ENCODE data around the gene TMEM232. TPM values are rescaled to one million over a fixed set of nuclear protein-coding genes. Genes with fewer than 3 reads are reported as not detected.
"Not testable (repeated sequence)": the region's sequence is repeated elsewhere in the genome, so short reads cannot be mapped to it uniquely, and the experiment has no call there.

Gene TMEM232
- total RNA-seq, 2 donors from 2014 or later: 0.25 to 0.93 TPM

- not testable (repeated sequence) for H3K27ac Mint-ChIP-seq; DNase-seq (ENCODE audit: low spot score in 2 of 2); ATAC-seq; H3K9me3 Mint-ChIP-seq
- peaks cover 0 to 10% of the 10 kb centered on the region in 2 donors for H3K36me3 Mint-ChIP-seq
Measured at GRCh38 chr5:110731499-110731898, 5.0 kb upstream of the TMEM232 start.

- no peak for DNase-seq (ENCODE audit: low spot score in 2 of 2)
- H3K36me3 Mint-ChIP-seq: peaks cover 0 to 2% of the 10 kb centered on the region in 2 donors
- H3K27ac Mint-ChIP-seq: peak overlapping the region in 1 of 2 donors; percentile 48
- ATAC-seq: peak; percentile 25 to 38
- no peaks in the 10 kb centered on the region for H3K9me3 Mint-ChIP-seq
Measured at GRCh38 chr5:110727025-110727314, 499 bp upstream of the TMEM232 start.

GRCh38 chr5:110718311-110718710, 8.2 kb downstream of the TMEM232 start:
- Mint-ChIP-seq H3K36me3 (no peaks in the 10 kb centered on the region), H3K9me3 (no peaks in the 10 kb centered on the region), H3K27ac (no peak overlapping the region)
- ATAC-seq: no peak
- no peak for DNase-seq (ENCODE audit: low spot score in 2 of 2)

DNA sequence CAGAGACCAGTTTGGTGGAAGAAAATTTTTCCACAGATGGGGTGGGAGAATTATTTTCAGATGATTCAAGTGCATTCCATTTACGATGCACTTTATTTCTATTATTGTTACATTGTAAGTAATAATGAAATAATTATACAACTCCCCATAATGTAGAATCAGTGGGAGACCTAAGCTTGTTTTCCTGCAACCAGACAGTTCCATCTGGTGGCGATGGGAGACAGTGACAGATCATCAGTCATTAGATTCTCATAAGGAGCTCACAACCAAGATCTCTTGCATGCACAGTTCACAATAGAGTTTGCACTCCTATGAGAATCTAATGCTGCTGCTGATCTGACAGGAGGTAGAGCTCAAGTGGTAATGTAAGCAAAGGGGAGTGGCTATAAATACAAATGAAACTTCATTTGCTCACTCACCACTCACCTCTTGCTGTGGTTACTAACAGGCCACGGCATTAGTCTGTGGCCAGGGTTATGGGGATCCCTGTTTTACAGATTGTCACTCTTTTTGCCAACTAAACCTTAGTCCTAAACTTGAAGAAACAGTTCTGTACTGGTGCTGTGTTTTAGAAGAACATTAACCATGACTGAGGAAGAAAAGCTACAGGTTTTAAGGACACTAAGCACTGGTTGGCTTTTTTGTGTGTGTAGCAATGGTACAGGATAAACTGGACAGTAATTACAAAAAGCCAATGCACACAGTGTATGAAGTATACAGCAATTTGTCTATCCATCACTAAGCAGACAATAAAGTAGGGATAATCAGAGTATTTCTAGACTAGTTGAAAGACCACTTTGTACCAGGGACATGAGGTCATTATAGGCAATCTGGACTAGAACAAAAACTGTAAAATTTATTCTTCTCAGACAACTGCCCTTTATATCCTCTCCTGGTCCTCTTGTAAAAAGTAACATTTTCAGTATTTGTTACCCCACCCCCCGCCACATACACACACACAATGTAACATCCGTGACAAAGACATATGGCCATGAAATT, 9.9 kb downstream of the TMEM232 start:
- H3K27ac Mint-ChIP-seq: no peak overlapping the region
- H3K36me3 Mint-ChIP-seq: no peaks in the 10 kb centered on the region
- ATAC-seq: no peak
- DNase-seq (ENCODE audit: low spot score in 2 of 2): no peak
- H3K9me3 Mint-ChIP-seq: no peaks in the 10 kb centered on the region

DNA sequence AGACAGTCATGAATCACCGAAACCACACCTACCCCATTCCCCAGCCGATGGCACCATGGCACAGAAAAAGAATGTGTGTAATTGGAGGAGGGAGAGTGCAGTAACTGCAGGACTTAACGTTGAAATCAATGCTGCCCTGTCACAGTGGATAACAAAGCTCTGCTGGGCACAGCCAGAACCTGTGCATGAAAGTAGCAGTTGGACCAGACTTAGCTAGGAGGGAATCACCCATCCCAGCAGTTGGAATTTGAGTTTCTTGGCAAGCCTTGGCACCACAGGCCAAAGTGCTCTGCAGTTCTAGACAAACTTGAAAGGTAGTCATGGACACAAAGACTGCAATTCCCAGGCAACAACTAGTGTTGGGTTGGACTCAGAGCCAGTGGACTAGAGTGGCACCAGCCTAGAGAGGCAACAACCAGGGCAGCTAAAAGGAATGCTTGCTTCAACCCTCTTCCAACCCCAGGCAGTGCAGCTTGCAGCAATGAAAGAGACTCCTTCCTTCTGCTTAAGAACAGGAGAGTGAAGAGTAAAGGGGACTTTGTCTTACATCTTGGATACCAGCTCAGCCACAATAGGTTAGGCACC, 19.1 kb downstream of the TMEM232 start:
- no peaks in the 10 kb centered on the region for H3K9me3 Mint-ChIP-seq
- DNase-seq (ENCODE audit: low spot score in 2 of 2): no peak

DNA sequence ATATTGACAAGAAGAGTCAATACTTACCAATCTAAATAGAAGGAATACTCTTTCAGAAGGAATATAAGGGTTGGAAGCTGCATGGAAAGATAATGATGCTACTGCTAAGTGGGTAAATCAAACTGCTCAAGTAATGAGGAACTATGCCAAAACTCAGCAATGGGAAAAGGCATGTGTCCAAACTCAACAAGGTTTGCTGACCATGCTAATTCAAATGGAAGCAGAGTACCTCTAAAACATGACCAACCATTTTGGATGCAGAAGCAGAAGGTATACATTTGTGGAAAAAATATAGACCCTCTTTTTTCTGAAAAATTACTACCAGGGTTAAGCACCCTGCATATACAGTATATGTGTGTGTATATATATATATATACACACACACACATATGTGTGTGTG, 21.1 kb downstream of the TMEM232 start:
- H3K27ac Mint-ChIP-seq: no peak overlapping the region

More for the DNA sequence above, 19.1 kb downstream of the TMEM232 start:
- no peak for ATAC-seq
- peaks cover 0 to 5% of the 10 kb centered on the region in 2 donors for H3K36me3 Mint-ChIP-seq
- no peak overlapping the region for H3K27ac Mint-ChIP-seq

GRCh38 chr5:110703481-110703880, 23.0 kb downstream of the TMEM232 start:
- Mint-ChIP-seq H3K27ac (no peak overlapping the region), H3K9me3 (no peaks in the 10 kb centered on the region), H3K36me3 (peaks cover 0 to 5% of the 10 kb centered on the region in 2 donors)
- no peak for ATAC-seq
- DNase-seq (ENCODE audit: low spot score in 2 of 2): no peak

More for the DNA sequence above, 21.1 kb downstream of the TMEM232 start:
- DNase-seq (ENCODE audit: low spot score in 2 of 2): no peak
- Mint-ChIP-seq H3K36me3 (peaks cover 0 to 5% of the 10 kb centered on the region in 2 donors), H3K9me3 (no peaks in the 10 kb centered on the region)
- ATAC-seq: no peak

GRCh38 chr5:110702704-110703103, 23.8 kb downstream of the TMEM232 start:
- DNase-seq (ENCODE audit: low spot score in 2 of 2) (no peak), ATAC-seq (no peak)
- Mint-ChIP-seq H3K27ac (no peak overlapping the region), H3K9me3 (no peaks in the 10 kb centered on the region), H3K36me3 (no peaks in the 10 kb centered on the region)

GRCh38 chr5:110702300-110702699, 24.2 kb downstream of the TMEM232 start:
- Mint-ChIP-seq H3K36me3 (no peaks in the 10 kb centered on the region), H3K9me3 (no peaks in the 10 kb centered on the region), H3K27ac (no peak overlapping the region)
- DNase-seq (ENCODE audit: low spot score in 2 of 2): no peak
- ATAC-seq: no peak

- H3K9me3 Mint-ChIP-seq; ATAC-seq; DNase-seq (ENCODE audit: low spot score in 2 of 2); H3K27ac Mint-ChIP-seq; H3K36me3 Mint-ChIP-seq: not testable (repeated sequence)
Measured at GRCh38 chr5:110692669-110693068, 33.8 kb downstream of the TMEM232 start.

DNA sequence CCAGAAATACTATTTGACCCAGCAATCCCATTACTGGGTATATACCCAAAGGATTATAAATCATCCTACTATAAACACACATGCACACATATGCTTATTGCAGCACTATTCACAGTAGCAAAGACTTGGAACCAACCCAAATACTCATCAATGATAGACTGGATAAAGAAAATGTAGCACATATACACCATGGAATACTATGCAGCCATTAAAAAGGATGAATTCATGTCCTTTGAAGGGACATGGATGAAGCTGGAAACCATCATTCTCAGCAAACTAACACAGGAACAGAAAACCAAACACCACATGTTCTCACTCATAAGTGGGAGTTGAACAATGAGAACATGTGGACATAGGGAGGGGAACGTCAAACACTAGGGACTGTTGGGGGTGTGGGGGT, 35.9 kb downstream of the TMEM232 start:
- not testable (repeated sequence) for H3K9me3 Mint-ChIP-seq, ATAC-seq

GRCh38 chr5:110687485-110687884, 39.0 kb downstream of the TMEM232 start:
- Mint-ChIP-seq H3K36me3 (no peaks in the 10 kb centered on the region), H3K9me3 (peaks cover 4 to 5% of the 10 kb centered on the region in 2 donors), H3K27ac (peak overlapping the region in 1 of 2 donors; percentile 60)
- DNase-seq (ENCODE audit: low spot score in 2 of 2) (no peak), ATAC-seq (no peak)

More for the DNA sequence above, 35.9 kb downstream of the TMEM232 start:
- not testable (repeated sequence) for H3K27ac Mint-ChIP-seq; DNase-seq (ENCODE audit: low spot score in 2 of 2); H3K36me3 Mint-ChIP-seq

GRCh38 chr5:110686270-110686669, 40.2 kb downstream of the TMEM232 start:
- Mint-ChIP-seq H3K9me3 (peaks cover 4 to 5% of the 10 kb centered on the region in 2 donors), H3K36me3 (no peaks in the 10 kb centered on the region), H3K27ac (no peak overlapping the region)
- DNase-seq (ENCODE audit: low spot score in 2 of 2) (no peak), ATAC-seq (peak in 1 of 2 donors; percentile 30)

DNA sequence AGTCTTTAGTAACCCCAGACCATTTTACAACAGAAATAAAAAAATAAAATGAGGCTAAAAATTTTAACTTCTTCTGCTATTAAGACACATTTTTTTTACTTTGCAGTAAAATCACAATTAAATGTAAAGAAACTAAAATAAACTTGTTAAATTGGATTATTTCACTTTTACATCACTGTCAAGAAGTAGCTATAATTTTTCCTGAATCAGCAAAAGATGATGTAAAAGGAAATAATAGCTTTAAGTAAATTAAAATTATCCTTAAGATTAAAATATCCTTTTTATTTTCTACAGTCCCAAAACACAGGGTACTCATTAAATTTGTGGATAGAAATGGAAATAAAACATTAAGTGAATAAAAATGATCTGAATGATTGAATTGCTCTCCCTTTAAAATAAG, 44.5 kb downstream of the TMEM232 start:
- no peak for DNase-seq (ENCODE audit: low spot score in 2 of 2)

GRCh38 chr5:110681109-110681508, 45.4 kb downstream of the TMEM232 start:
- ATAC-seq: no peak
- H3K9me3 Mint-ChIP-seq: no peaks in the 10 kb centered on the region

More for the DNA sequence above, 44.5 kb downstream of the TMEM232 start:
- ATAC-seq: no peak
- Mint-ChIP-seq H3K27ac (no peak overlapping the region), H3K9me3 (no peaks in the 10 kb centered on the region), H3K36me3 (no peaks in the 10 kb centered on the region)

DNA sequence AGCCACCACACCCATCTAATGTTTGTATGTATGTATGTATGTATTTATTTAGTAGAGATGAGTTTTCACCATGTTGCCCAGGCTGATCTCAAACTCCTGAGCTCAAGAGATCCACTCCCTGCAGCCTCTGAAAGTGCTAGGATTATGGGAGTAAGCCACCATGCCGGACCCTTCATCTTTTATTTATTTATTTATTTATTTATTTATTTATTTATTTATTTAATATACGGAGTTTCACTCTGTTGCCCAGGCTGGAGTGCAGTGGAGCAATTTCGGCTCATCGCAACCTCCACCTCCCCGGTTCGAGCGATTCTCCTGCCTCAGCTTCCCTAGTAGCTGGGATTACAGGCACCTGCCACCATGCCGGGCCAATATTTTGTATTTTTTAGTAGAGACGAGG, 49.9 kb downstream of the TMEM232 start:
- H3K9me3 Mint-ChIP-seq; DNase-seq (ENCODE audit: low spot score in 2 of 2); ATAC-seq; H3K27ac Mint-ChIP-seq; H3K36me3 Mint-ChIP-seq: not testable (repeated sequence)

More at GRCh38 chr5:110681109-110681508, 45.4 kb downstream of the TMEM232 start:
- DNase-seq (ENCODE audit: low spot score in 2 of 2): no peak
- H3K27ac Mint-ChIP-seq: no peak overlapping the region
- H3K36me3 Mint-ChIP-seq: no peaks in the 10 kb centered on the region

- DNase-seq (ENCODE audit: low spot score in 2 of 2) (no peak), ATAC-seq (no peak)
- no peaks in the 10 kb centered on the region for H3K9me3 Mint-ChIP-seq
- no peaks in the 10 kb centered on the region for H3K36me3 Mint-ChIP-seq
- H3K27ac Mint-ChIP-seq: no peak overlapping the region
Measured at GRCh38 chr5:110665184-110665726, 61.2 kb downstream of the TMEM232 start.

Measured in activated naive CD4-positive, alpha-beta T cell treated with anti-CD3 and anti-CD28 coated beads, Interleukin-2, amount 50 U/mL, for 72 hours (primary cell).